Panc1 (cell line): ENCODE measurements around the gene VEZT. TPM values are rescaled to one million over a fixed set of nuclear protein-coding genes. Genes with fewer than 3 reads are reported as not detected.

ENCODE experiments used
- ATAC-seq: fragments of 200-7000 bp; cut with Tn5 transposase; 2 replicates; pipeline ENCODE4 v1.9.1; 2020; ENCODE audit warnings: mild to moderate bottlenecking, moderate library complexity
- BruUV-seq: library from RNA; stranded (reverse); fragments of 400-500 nt; replicated peaks from 2 replicates; lab custom pipeline; 2021; lab: Mats Ljungman, UMichigan
- CTCF ChIA-PET: fragments of 300-600 bp; sonication (Branson Sonifier 250); formaldehyde crosslinking; loops from one replicate; lab custom pipeline; 2022; ENCODE audit warnings: antibody characterized with exemption; lab: Charles Lee
- POLR2A ChIA-PET: fragments of 300-600 bp; sonication (Branson Sonifier 250); formaldehyde crosslinking; loops from one replicate; lab custom pipeline; 2022; ENCODE audit warnings: antibody characterized with exemption; lab: Charles Lee
- DNase-seq: peaks from one replicate; pipeline ENCODE4 v3.0.0-alpha.2; 2010; ENCODE audit warnings: low read depth, low spot score
- H3K27ac ChIP-seq: 2 replicates; pipeline ENCODE4 v1.5.1; 2011; ENCODE audit warnings: mild to moderate bottlenecking, low read length, inconsistent platforms
- H3K27me3 ChIP-seq: fragments of 200-500 bp; sonication (Bioruptor generic); 2 replicates; pipeline ENCODE4 v1.6.0; 2014; ENCODE audit warnings: low read length, inconsistent platforms; ENCODE audit not compliant: control insufficient read depth, insufficient read depth
- H3K36me3 ChIP-seq: fragments of 200-500 bp; sonication (Bioruptor generic); 2 replicates; pipeline ENCODE4 v1.5.1; 2014; ENCODE audit warnings: inconsistent platforms, mild to moderate bottlenecking, low read length, moderate library complexity; ENCODE audit not compliant: control insufficient read depth, insufficient read depth
- H3K4me1 ChIP-seq: 2 replicates; pipeline ENCODE4 v1.5.1; 2011; ENCODE audit warnings: inconsistent platforms, mild to moderate bottlenecking, low read length, moderate library complexity; ENCODE audit not compliant: control insufficient read depth, insufficient read depth
- H3K4me3 ChIP-seq, 2 experiments: 2 replicates each; pipeline ENCODE4 v1.5.1; 2011 to 2012; ENCODE audit warnings: low read depth in 2 of 2, low read length in 2 of 2, mild to moderate bottlenecking in 2 of 2, inconsistent platforms in 1 of 2, moderate library complexity in 1 of 2
- H3K9me3 ChIP-seq: fragments of 200-500 bp; sonication (Bioruptor generic); 2 replicates; pipeline ENCODE4 v1.5.1; 2014; ENCODE audit warnings: low read depth, mild to moderate bottlenecking, inconsistent platforms, low read length, moderate library complexity; ENCODE audit not compliant: control insufficient read depth, insufficient read depth
- CTCF ChIP-seq: fragments of 450-650 bp; IDR thresholded peaks from 2 replicates; pipeline ENCODE4 v1.5.1; 2017; ENCODE audit warnings: mild to moderate bottlenecking
- POLR2AphosphoS5 ChIP-seq: IDR thresholded peaks from 2 replicates; pipeline ENCODE4 v1.6.1; 2012; ENCODE audit warnings: mild to moderate bottlenecking, low read depth, low read length, moderate library complexity
- SIN3A ChIP-seq: IDR thresholded peaks from 2 replicates; pipeline ENCODE4 v1.6.1; 2012; ENCODE audit warnings: low read depth, mild to moderate bottlenecking, low read length, moderate library complexity, borderline replicate concordance; ENCODE audit not compliant: insufficient read depth
- TCF7L2 ChIP-seq: IDR thresholded peaks from 2 replicates; pipeline ENCODE4 v1.6.1; 2011; ENCODE audit warnings: mild to moderate bottlenecking, low read depth, low read length, inconsistent platforms
- in situ Hi-C: cut with HindIII; loops from 2 replicates; pipeline ENCODE4 v1.10.0; 2016; ENCODE audit warnings: low sequenced_read_pairs, low pct_unique_long_range_greater_than_20kb
- intact Hi-C: fragments of 100-400 bp; cut with micrococcal nuclease; formaldehyde crosslinking; loops from one replicate; pipeline ENCODE4 v1.10.0; 2022; ENCODE audit not compliant: unreplicated experiment
- total RNA-seq: library from RNA; stranded (reverse); gene quantifications from one replicate; pipeline ENCODE4 v1.2.1, GENCODE V29; 2021; ENCODE audit not compliant: unreplicated experiment
- TF ChIP-seq, protein P1 (sequence below), 2 experiments: IDR thresholded peaks; 2 replicates each; pipeline ENCODE4 v1.6.1; 2011 to 2012; ENCODE audit warnings: low read depth in 2 of 2, control low read depth in 1 of 2, low read length in 1 of 2, mild to moderate bottlenecking in 1 of 2, moderate library complexity in 1 of 2; ENCODE audit not compliant: insufficient read depth in 1 of 2

Gene VEZT
- total RNA-seq, 1 experiment from 2014 or later: 70.6 TPM

- in situ Hi-C loops: no loop called here
- Histone ChIP-seq H3K27ac (no peak overlapping the region), H3K9me3 (no peaks in the 10 kb centered on the region), H3K27me3 (no peaks in the 10 kb centered on the region), H3K4me1 (no peaks in the 10 kb centered on the region; the same call in 1 of the 2 replicates), H3K36me3 (no peaks in the 10 kb centered on the region), H3K4me3 (no peak overlapping the region)
- intact Hi-C loops: no loop called here
- no peak for DNase-seq
- TF ChIP-seq SIN3A (no peak), POLR2AphosphoS5 (no peak), TCF7L2 (no peak), CTCF (no peak)
- TF ChIP-seq, protein P1, sequence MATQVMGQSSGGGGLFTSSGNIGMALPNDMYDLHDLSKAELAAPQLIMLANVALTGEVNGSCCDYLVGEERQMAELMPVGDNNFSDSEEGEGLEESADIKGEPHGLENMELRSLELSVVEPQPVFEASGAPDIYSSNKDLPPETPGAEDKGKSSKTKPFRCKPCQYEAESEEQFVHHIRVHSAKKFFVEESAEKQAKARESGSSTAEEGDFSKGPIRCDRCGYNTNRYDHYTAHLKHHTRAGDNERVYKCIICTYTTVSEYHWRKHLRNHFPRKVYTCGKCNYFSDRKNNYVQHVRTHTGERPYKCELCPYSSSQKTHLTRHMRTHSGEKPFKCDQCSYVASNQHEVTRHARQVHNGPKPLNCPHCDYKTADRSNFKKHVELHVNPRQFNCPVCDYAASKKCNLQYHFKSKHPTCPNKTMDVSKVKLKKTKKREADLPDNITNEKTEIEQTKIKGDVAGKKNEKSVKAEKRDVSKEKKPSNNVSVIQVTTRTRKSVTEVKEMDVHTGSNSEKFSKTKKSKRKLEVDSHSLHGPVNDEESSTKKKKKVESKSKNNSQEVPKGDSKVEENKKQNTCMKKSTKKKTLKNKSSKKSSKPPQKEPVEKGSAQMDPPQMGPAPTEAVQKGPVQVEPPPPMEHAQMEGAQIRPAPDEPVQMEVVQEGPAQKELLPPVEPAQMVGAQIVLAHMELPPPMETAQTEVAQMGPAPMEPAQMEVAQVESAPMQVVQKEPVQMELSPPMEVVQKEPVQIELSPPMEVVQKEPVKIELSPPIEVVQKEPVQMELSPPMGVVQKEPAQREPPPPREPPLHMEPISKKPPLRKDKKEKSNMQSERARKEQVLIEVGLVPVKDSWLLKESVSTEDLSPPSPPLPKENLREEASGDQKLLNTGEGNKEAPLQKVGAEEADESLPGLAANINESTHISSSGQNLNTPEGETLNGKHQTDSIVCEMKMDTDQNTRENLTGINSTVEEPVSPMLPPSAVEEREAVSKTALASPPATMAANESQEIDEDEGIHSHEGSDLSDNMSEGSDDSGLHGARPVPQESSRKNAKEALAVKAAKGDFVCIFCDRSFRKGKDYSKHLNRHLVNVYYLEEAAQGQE (IDR thresholded peaks at IDR 0.05; ENCODE audit: insufficient read depth in 1 of 2, low read depth in 2 of 2, low read length in 1 of 2): no peak
- ATAC-seq: no peak
- BruUV-seq: no TSS peak
- ChIA-PET CTCF (no interaction called here), POLR2A (interaction anchor here (0.7 kb wide), 1 partner anchor 293 kb away, joined by 8 read pairs; no protein-coding TSS in a partner anchor)
Observed at GRCh38 chr12:95241761-95242506, 24.3 kb downstream of the VEZT start.

GRCh38 chr12:95243497-95244183, 26.0 kb downstream of the VEZT start:
- DNase-seq (no peak), ATAC-seq (no peak; the same call in 1 of the 2 replicates)
- ChIA-PET POLR2A (interaction anchor here (0.6 kb wide), 1 partner anchor 30 kb away, joined by 9 read pairs; no protein-coding TSS in a partner anchor), CTCF (no interaction called here)
- no peaks in the 10 kb centered on the region for H3K27me3 ChIP-seq
- no peaks in the 10 kb centered on the region; the same call in 1 of the 2 replicates for H3K4me1 ChIP-seq
- no peak overlapping the region for H3K27ac ChIP-seq
- no peak for TF ChIP-seq TCF7L2
- TF ChIP-seq SIN3A: no peak
- TF ChIP-seq POLR2AphosphoS5: no peak
- TF ChIP-seq CTCF: no peak
- TF ChIP-seq, protein P1 (IDR thresholded peaks at IDR 0.05; ENCODE audit: insufficient read depth in 1 of 2, low read depth in 2 of 2, low read length in 1 of 2): no peak
- H3K36me3 ChIP-seq: no peaks in the 10 kb centered on the region
- no peaks in the 10 kb centered on the region for H3K9me3 ChIP-seq
- H3K4me3 ChIP-seq: no peak overlapping the region
- intact Hi-C loops (no loop called here), in situ Hi-C loops (no loop called here)
- BruUV-seq: no TSS peak
